H54 (cell line): ENCODE measurements around the gene STXBP4.

Experiments
- DNase-seq: peaks from one replicate; pipeline ENCODE4 v3.0.0; 2011; ENCODE audit warnings: low spot score, mixed read lengths; ENCODE audit not compliant: insufficient read length
- FAIRE-seq: peaks from 3 replicates; lab custom pipeline; 2011; peaks lifted over from hg19 to GRCh38; lab: Jason Lieb, UNC
- POLR2A ChIP-seq: IDR thresholded peaks from 2 replicates; pipeline ENCODE4 v1.6.1; 2011; ENCODE audit warnings: low read depth, mild to moderate bottlenecking, low read length

The STXBP4 gene

DNA sequence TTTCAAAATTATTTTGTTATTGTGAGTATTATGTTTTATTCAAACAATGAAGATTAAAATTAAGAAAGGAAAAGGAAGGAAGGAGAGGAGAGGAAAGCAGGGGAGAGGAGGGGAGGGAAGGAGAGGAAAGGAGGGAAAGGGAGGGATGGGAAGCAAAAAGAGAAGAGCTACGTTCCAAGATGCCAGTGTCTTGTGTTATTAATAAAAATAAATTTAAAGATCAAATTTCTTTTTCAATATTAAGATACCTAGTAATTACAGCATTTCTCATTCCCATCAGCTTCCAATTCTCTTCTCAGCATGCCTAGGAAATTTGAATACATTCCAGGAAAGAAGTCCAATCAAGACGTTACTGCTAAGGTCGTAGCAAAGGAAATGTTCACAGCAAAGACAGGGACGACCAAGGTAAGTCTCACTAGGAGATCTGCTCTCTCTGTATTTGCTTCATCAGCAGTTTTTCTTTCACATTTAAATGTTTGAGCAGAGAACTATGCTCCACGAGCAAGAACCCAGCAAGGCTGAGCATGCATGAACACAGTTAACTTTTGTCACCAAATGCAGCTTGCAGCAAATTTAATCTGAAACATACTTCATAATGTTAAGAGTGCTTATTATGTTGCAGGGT is 232.9 kb downstream of the STXBP4 start:
- no peak for TF ChIP-seq POLR2A
- peak; percentile 61 for FAIRE-seq
- DNase-seq = no peak

DNA sequence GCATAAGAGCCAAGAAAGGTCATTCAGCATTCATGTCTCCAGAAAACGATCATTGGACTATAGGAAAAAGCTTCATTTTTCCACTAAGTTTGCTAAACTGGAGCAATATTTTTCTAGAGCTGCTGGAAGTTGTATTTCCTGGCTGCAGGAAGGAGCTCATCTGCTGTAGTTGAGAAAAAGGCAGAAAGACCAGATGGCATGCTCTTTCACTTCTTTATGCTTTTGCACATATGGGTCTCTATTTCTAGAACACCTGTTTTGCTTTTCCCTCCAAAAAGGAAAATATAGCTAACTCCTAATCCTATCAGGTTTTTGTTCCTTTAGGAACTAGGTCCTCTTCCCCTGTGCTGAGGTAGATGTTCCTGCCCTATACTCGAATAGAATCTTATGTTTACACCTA is 234.3 kb downstream of the STXBP4 start:
- no peak for TF ChIP-seq POLR2A
- no peak for FAIRE-seq
- no peak for DNase-seq

DNA sequence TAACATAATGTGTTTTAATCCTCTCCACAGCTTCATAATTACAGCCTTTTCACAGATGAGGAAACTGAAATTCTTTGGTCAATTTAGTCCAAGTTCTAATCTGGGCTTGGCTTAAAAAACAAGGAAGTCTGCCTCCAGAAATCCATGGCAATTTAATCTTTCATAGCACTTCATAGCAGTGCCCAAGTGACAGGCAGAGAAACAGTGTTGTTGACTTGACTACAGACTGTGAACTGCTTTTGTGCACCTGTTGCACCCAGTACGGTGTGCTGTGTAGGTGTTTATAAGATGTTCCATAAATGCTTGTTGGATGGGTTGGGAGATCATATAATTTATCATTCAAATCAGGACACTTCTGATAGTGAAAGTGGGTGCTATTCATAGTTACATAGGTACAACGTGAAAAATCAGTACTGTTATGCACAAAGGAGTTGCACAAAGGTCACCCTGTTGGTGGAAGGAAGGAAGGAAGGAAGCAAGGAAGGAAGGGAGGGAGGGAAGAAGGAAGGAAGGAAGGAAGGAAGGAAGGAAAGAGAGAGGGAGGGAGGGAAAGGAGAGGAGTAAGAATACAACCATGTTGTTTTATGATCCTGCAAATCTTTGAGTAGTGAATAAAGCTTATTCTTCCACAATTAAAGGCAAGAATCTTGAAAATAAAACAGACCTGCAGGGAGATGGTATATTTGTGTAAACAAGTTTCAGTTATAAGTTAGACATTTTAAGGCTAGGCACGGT is 239.7 kb downstream of the STXBP4 start:
- no peak for DNase-seq
- FAIRE-seq = no peak
- no peak for TF ChIP-seq POLR2A

DNA sequence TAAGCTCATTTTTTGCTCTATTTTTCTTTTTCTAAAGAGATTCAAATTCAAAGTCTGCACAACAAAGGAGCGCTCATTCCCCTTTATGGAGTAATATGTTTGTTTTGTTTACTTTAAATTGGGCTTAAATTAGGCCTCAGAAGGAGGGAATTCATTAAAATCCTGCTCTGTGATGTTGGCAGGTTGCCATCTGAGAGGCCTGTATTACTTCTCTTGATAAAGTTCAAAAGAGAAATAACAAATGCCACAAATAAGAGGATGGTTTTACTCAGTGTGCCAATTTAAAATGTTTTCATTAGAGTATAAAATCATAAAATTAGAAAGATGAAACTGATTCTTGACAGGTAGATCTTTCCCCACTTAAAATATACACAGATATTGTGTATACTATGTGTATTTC is 241.7 kb downstream of the STXBP4 start:
- no peak for FAIRE-seq
- no peak for TF ChIP-seq POLR2A
- no peak for DNase-seq

DNA sequence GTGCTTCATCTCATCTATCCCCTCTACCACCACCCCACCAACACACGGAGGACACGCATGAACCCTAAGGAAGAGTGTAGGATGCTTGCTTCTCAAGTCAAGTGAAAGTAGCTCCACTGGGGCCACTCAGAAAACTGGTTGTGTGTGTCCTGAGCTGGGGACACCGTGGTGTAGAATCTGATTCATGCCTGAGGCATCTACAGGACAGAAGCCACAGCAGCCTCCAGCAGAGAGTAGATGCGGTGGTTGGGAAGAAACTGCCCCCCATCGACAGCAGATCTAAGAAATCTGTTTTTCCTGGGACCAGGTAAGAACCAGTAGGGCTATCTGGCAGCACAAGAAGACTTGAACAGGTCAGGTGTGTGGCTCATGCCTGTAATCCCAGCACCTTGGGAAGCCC is 244.3 kb downstream of the STXBP4 start:
- FAIRE-seq (no peak), DNase-seq (no peak)
- no peak for TF ChIP-seq POLR2A

DNA sequence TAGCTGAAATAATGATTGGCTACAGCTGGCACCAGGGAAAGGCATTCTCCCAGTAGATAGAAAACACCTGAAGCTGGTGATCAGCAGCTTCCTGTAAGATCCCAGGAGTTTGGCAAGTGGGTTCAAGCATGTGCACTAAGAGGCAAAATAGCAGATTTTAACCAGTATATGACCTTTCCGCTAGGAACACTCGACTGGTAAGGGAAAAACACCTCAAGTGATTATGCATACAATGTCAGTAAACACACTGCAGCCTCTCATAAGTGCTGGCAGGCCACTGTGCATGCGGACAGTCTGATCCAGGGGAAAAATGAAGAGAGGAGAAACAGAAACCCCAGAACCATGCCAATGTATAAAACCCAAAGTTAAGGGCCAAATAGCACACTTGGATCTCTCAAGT is 247.1 kb downstream of the STXBP4 start:
- no peak for TF ChIP-seq POLR2A
- FAIRE-seq = no peak
- no peak for DNase-seq

DNA sequence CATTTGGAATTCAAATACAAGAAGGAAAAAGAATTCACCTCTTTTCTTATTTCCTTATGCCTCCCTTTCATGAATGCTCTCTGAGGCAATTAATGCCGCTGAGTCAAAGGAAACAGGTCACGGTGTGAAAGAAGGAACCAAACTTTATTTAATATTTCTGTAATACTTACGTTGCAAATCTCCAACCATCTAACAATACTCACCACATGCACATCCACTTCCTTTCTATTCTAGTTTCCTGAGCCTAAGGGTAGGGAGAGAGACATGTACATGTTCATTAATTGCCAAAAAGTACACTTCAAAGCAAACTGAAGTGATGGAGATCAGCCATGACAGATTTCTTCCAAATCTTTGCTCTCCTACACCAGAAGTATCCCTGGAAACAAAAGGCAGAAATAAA is 248.3 kb downstream of the STXBP4 start:
- FAIRE-seq (no peak), DNase-seq (no peak)
- no peak for TF ChIP-seq POLR2A

DNA sequence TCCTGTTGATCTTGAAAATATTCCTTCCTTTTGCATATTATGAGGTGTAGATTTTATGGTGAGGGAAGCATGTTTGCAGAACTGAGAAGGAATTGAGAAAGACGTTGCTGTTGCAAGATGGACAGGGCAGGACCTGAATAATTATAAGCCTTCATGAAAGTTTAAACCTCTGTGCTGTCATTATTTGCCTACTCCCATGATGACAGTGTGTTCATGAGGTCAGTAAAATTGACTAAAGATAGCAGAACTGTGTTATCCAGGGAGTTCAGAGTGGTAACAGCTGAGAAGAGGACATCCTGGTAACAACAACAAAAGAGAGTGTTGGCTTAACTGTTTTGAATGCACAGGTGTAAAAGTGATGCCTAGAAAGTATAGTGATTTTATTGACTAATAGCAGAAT is 250.9 kb downstream of the STXBP4 start:
- DNase-seq (no peak), FAIRE-seq (no peak)
- TF ChIP-seq POLR2A = no peak

DNA sequence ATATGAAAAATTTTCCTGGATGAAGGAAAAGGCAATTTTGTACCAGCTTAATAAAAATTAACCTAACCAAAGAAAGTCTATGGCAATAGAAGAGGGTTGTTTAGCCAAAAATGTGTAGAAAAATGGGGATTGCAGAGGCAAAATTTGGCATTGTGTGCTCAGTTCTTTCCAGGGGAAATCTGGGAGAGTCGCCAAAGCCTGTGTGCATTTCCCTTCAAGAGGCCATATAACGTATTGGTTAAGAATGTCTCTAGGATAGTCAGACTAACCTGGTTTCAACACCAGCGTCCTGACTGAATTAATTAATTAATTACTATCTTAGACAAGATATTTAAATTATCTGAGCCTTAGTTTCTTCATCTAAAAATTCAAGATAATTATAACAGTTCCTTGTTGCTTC is 251.4 kb downstream of the STXBP4 start:
- no peak for TF ChIP-seq POLR2A
- DNase-seq (no peak), FAIRE-seq (no peak)
